Measurements from ENCODE around the gene AHCTF1. TPM values are rescaled to one million over a fixed set of nuclear protein-coding genes. Genes with fewer than 3 reads are reported as not detected.

The AHCTF1 gene
- total and polyA plus RNA-seq, 2 experiments from 2014 or later = 21.7 to 49.8 TPM

- no peak for ATAC-seq
- H3F3A ChIP-seq (replicated peaks; ENCODE audit: low read depth) = no peaks in the 10 kb centered on the region
- H3K9me2 ChIP-seq (ENCODE audit: insufficient read depth) = peaks cover 10% of the 10 kb centered on the region; the same call in 1 of the 2 replicates
- H3K36me3 ChIP-seq (ENCODE audit: insufficient read depth) = peaks cover 34% of the 10 kb centered on the region
- Mint-ChIP-seq H3K4me3 (no peak overlapping the region), H3K36me3 (ENCODE audit: low read depth) (peaks cover 93% of the 10 kb centered on the region), H3K27ac (no peak overlapping the region), H3K4me1 (no peaks in the 10 kb centered on the region), H3K9me3 (peaks cover 87% of the 10 kb centered on the region), H3K27me3 (ENCODE audit: insufficient read depth, low read depth, poor library complexity) (peaks cover 6% of the 10 kb centered on the region)
- H3K27me3 ChIP-seq (ENCODE audit: insufficient read depth) = no peaks in the 10 kb centered on the region
- H3K4me1 ChIP-seq (ENCODE audit: insufficient read depth) = no peaks in the 10 kb centered on the region
- 0 out of 2 replicates have a peak, but pooled peaks cover 5% of the 10 kb centered on the region for H3K79me2 ChIP-seq (replicated peaks; ENCODE audit: insufficient read depth)
- H3K4me2 ChIP-seq = no peak overlapping the region
- H3K27ac ChIP-seq (ENCODE audit: low read depth) = no peak overlapping the region
- H2AFZ ChIP-seq = no peak overlapping the region
- no peaks in the 10 kb centered on the region; the same call in none of the 2 replicates for H4K20me1 ChIP-seq (replicated peaks; ENCODE audit: insufficient read depth)
- no peak overlapping the region for H3K4me3 ChIP-seq
- DNase-seq (ENCODE audit: low spot score) = no peak
- TF ChIP-seq ZNF331 (CRISPR knock-in tag; IDR thresholded peaks at IDR 0.05; ENCODE audit: low read depth) (no peak), CTCF (conservative IDR thresholded peaks at IDR 0.05; ENCODE audit: low read depth in 2 of 2) (no peak), EZH2 (IDR thresholded peaks at IDR 0.05; ENCODE audit: low read depth, unreplicated experiment) (no peak), REST (IDR thresholded peaks at IDR 0.05; ENCODE audit: unreplicated experiment) (no peak), NANOG (IDR thresholded peaks at IDR 0.05; ENCODE audit: borderline replicate concordance) (no peak), CREB1 (CRISPR knock-in tag; IDR thresholded peaks at IDR 0.05; ENCODE audit: low read depth) (no peak), EZH2phosphoT487 (IDR thresholded peaks at IDR 0.05; ENCODE audit: unreplicated experiment) (no peak), ZNF114 (CRISPR knock-in tag; IDR thresholded peaks at IDR 0.05) (no peak), ZNF462 (CRISPR knock-in tag; IDR thresholded peaks at IDR 0.05) (no peak)
These were observed 46.5 kb upstream of the AHCTF1 start for GRCh38 chr1:246978281-246978680.

Measured in GM23338 (cell line).